ENCODE results near the gene SSH2. TPM values are rescaled to one million over a fixed set of nuclear protein-coding genes. Genes with fewer than 3 reads are reported as not detected.
"Not testable (repeated sequence)": the region's sequence is repeated elsewhere in the genome, so short reads cannot be mapped to it uniquely, and the experiment has no call there.

The SSH2 gene
- total RNA-seq, 1 donor from 2014 or later = 10.6 TPM

GRCh38 chr17:29931231-29931932 lies 1.4 kb upstream of the SSH2 start:
- DNase-seq (ENCODE audit: low spot score) = peak; percentile 79

GRCh38 chr17:29930409-29931010 lies 482 bp upstream of the SSH2 start:
- DNase-seq (ENCODE audit: low spot score) = no peak

GRCh38 chr17:29929006-29929532 lies 959 bp downstream of the SSH2 start:
- DNase-seq (ENCODE audit: low spot score) = no peak

GRCh38 chr17:29927546-29927945 lies 2.5 kb downstream of the SSH2 start:
- DNase-seq (ENCODE audit: low spot score) = no peak

- DNase-seq (ENCODE audit: low spot score) = no peak
Measured at GRCh38 chr17:29924786-29925185, 5.2 kb downstream of the SSH2 start.

- DNase-seq (ENCODE audit: low spot score) = peak; percentile 43
Measured at GRCh38 chr17:29918922-29919856, 10.8 kb downstream of the SSH2 start.

- no peak for DNase-seq (ENCODE audit: low spot score)
Measured at GRCh38 chr17:29918016-29918415, 12.0 kb downstream of the SSH2 start.

GRCh38 chr17:29914819-29915537 lies 15.1 kb downstream of the SSH2 start:
- DNase-seq (ENCODE audit: low spot score) = no peak

- DNase-seq (ENCODE audit: low spot score) = no peak
Measured at GRCh38 chr17:29911641-29912177, 18.3 kb downstream of the SSH2 start.

GRCh38 chr17:29909236-29910003 lies 20.6 kb downstream of the SSH2 start:
- DNase-seq (ENCODE audit: low spot score) = no peak

- DNase-seq (ENCODE audit: low spot score) = no peak
Measured at GRCh38 chr17:29906969-29907368, 23.1 kb downstream of the SSH2 start.

- DNase-seq (ENCODE audit: low spot score) = no peak
Measured at GRCh38 chr17:29905879-29906167, 24.2 kb downstream of the SSH2 start.

- DNase-seq (ENCODE audit: low spot score) = no peak
Measured at GRCh38 chr17:29905086-29905878, 24.7 kb downstream of the SSH2 start.

- no peak for DNase-seq (ENCODE audit: low spot score)
Measured at GRCh38 chr17:29903471-29903870, 26.6 kb downstream of the SSH2 start.

- not testable (repeated sequence) for DNase-seq (ENCODE audit: low spot score)
Measured at GRCh38 chr17:29897136-29897535, 32.9 kb downstream of the SSH2 start.

- DNase-seq (ENCODE audit: low spot score) = no peak
Measured at GRCh38 chr17:29892201-29892600, 37.8 kb downstream of the SSH2 start.

GRCh38 chr17:29891131-29891530 lies 38.9 kb downstream of the SSH2 start:
- DNase-seq (ENCODE audit: low spot score) = no peak

- DNase-seq (ENCODE audit: low spot score) = no peak
Measured at GRCh38 chr17:29885031-29885640, 44.9 kb downstream of the SSH2 start.

GRCh38 chr17:29883497-29883896 lies 46.5 kb downstream of the SSH2 start:
- DNase-seq (ENCODE audit: low spot score) = peak; percentile 4
